ENCODE measurements around the gene LXN.

LXN gene

GRCh38 chr3:158668506-158668905 is 3.9 kb downstream of the LXN start:
- no peak for DNase-seq

DNA sequence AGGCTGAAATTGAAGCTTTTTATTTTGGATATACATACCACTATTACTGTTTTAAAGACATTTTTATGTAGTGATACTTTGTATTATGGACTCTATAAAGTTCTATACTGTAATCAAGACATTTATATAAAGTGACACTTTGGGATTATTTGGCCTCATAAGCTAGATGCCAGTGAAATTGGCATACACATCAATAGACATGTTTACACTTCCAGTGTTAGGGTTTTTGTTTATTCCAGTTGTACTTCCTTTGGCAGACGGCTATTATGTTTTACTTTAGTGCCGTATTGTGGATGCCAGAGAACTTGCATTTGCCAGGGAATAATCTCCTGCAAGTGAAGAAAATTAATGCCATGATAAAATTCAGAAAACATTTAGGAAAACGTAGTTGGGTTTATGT is 6.0 kb downstream of the LXN start:
- DNase-seq: no peak

DNA sequence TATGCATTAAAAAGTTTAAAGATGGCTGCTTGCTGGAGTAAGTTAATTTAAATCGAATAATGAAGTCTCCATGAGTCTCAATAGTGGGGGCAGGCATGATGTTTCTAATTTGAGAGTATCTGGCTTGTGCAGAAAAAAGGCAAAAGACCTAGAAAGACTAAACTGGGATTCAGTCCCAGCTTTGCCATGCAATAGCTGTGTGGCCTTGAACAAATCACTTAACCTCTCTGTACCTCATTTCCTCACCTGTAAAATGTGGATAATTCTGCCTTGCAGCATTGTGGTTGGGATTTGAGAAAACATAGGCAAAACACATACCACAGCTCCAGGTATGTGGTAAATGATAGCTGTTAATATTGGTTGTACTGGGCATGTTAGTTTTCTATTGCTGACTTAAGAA is 8.6 kb downstream of the LXN start:
- DNase-seq: no peak

DNA sequence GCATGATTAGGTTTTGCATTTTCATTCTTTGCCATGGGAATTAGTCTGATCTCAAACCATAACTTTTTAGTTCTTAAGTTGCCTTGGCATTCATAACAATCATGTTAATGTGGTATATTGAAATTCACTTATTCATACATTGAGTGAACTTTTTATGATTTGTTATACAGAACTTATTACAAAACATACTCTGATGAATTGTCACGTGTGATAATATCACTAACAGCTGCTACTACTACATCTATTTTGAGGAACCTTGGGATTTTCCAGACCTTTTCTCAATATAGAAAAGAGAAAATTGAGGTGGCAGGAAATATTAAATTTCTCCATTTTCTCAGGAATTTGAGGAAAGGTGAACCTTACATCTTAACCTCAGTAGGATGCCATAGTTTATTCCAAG is 9.2 kb downstream of the LXN start:
- no peak for DNase-seq

GRCh38 chr3:158660711-158661110 is 11.7 kb downstream of the LXN start:
- no peak for DNase-seq

- peak; percentile 63 for DNase-seq
These were observed 12.8 kb downstream of the LXN start for GRCh38 chr3:158659454-158660237.

DNA sequence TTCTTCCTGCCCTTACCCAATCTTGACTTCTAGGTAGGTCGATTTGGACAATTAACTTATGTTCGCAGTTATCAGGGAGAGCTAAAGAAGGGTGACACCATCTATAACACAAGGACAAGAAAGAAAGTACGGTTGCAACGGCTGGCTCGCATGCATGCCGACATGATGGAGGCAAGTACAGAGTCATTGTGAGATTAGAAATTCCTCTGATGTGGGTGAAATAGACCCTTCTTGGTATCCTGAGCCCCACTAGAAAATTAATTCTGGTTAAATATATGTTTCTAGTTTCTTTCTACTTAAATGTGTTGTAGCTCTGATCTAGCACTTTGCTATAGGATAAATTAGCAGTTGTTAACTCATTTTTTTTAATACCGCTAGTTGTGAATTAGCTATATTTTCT is 13.6 kb downstream of the LXN start:
- DNase-seq: no peak

- no peak for DNase-seq
These were observed 20.0 kb downstream of the LXN start for GRCh38 chr3:158652463-158652862.

DNA sequence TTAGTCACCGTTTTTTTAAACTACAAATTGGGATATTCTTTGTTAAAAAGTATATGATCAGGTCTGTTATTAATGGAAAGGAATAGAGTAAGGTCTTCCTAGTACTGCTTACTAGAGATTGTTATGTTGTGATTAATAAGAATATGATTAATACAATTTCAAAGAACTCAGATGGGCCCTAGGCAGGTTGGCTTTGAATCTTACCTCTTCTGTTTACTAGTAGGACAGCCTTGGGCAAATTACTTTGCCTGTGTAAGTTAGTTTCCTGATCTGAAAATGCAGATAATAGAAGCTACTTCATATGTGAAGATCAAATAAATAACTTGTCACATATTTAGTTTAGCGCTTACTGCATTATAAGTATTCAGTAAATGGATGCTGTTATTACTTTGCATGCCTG is 21.3 kb downstream of the LXN start:
- no peak for DNase-seq

DNA sequence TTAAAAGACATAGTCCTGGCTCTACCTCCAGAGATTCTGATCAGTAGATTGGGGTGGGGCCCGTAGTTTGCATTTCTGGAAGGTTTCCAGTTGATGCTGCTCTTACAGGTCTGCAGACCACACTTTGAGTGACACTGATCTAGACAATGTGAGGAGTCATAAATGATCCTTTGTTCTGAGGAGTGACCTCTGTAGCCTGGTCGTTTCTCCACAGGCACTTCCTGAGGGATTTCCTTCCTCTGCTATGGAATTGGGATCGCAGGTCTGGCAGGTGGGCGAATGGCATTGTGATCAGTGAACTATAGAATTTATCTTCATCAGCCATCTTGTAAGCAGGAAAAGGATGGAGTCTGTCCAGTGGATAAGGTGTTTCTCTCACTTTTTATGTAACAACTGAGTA is 22.7 kb downstream of the LXN start:
- DNase-seq: no peak

- peak; percentile 93 for DNase-seq
These were observed 28.0 kb downstream of the LXN start, which contains the start of gene GFM1 for GRCh38 chr3:158644345-158644908. GFM1 (plus strand) TSS chr3:158644527; CDS start chr3:158644635, 108 bp downstream.

DNA sequence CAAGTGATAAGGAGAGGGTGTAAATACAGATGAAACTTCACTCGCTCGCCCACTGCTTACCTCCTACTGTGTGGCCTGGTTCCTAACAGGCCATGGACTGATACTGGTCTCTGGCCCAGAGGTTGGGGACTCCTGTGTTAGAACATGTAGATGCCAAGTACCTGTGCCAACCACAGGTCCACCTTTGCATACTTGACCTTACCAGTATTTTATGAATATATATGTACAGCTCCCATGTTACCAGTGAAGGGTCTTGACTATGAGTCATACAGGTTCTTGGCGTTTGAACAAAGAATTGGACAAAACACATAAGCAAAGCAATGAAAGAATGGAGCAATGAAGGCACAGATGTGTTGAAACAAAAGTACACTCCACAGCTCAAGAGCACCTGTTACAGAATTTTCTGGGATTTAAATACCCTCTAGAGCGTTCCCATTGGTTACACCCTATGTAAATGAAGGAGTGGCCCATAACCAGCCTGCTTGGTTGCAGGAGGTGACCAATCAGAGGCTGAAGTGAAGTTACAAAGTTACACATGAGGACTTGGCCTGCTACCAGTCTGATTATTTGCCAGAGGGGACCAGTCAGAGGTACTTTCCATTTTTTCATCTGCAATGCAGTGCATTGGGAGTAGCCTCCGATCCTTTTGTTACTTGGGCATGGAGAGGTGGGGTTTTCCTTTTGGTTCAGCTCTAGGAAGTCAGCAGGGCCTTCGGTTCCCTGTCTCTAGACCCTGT is 29.8 kb downstream of the LXN start:
- DNase-seq: no peak

- peak; percentile 41 for DNase-seq
These were observed 30.4 kb downstream of the LXN start for GRCh38 chr3:158642005-158642404.

DNA sequence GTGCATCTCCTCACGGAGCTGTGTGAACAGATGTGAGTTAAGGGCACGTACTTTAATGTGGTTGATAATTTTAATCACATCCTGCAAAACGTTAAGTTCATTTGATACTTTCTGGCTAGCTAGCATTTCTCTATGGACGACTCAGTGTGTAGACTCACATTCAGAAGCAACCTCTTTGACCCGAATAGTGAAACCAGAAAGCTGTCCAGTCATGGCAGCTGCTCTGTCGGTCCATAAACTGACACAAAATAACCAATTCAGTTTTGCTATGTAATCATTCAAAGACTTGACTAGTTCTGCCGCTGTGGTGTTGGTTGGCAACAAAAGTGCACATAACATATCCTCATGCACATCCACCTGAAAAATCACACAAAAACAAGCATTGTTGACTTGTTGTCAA is 31.8 kb downstream of the LXN start:
- DNase-seq: no peak

GRCh38 chr3:158631981-158632380 is 40.5 kb downstream of the LXN start:
- no peak for DNase-seq

DNA sequence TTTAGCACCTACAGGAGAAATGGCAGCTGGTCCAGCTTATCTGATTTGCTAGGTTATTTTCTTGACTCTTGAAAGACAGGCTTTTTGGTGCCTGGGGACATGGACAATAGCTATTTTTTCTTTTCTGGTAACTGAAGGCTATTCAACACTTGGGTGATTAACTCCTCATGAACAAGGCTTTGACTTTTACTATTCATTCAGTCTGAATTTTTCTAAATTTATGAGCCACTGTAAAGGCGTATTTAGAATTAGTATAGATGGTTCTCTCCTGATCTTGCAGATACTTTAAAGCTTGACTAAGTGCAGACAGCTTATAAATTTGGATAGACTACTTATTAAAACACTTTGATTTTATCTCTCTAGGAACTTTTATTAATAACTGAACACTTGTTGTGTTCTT is 46.6 kb downstream of the LXN start:
- DNase-seq: no peak

DNA sequence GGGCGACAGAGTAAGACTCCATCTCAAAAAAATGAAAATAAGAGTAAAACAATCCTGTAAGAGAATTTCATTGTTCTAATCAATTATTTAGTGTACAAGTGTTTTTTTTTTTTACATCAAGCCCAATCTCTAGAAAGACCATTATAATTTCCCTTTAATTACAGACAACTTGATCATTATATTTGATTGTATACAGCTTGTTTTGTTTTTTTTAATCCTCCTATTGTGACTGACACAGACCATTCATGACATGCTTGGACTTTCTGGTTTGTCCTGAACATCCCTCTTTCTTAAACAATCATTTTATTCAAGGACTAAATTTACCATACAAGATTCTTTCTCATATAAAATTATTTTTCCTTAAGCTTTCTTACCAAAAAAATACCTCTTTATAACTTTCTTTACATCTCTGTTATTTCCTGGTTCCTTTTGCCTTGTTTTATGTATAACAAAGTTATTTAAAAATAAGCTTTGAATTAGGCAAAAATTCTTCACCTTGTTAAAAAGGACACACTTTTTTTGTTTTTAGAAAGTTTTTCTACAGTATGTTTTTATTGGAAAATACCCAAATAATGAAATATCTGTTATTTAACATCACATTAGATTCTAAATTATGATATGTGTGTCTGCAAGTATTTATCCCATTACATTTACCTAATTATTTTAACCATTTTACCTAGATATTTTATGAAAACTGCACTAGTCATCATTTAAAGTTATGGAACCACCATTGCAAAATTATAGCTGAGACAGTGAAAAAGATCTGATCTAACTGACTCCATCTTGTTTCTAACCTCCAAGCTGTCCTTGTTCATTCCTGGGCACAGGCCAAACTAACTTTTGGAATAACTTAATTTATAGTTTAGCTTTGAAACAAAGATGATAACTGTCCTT is 54.2 kb downstream of the LXN start:
- no peak for DNase-seq
